Right lobe of liver (tissue), 6 donors: ENCODE results near the gene TOMM20. TPM values are rescaled to one million over a fixed set of nuclear protein-coding genes. Genes with fewer than 3 reads are reported as not detected.
"Not testable (repeated sequence)": the region's sequence is repeated elsewhere in the genome, so short reads cannot be mapped to it uniquely, and the experiment has no call there.

ENCODE experiments used
- ATAC-seq, 4 donors: fragments of 200-7000 bp; cut with Tn5 transposase; one replicate each; pipeline ENCODE4 v1.9.1; 2020; ENCODE audit warnings: mild to moderate bottlenecking in 4 of 4, moderate library complexity in 4 of 4
- DNase-seq, 3 donors: peaks; one replicate each; pipeline ENCODE4 v3.0.0-alpha.2; 2020
- H3K27ac ChIP-seq, 3 donors: fragments of 200-600 bp; one replicate each; pipeline ENCODE4 v1.8.0; 2022
- H3K27me3 ChIP-seq, 2 donors: fragments of 200-600 bp; one replicate each; pipeline ENCODE4 v1.8.0; 2022
- H3K36me3 ChIP-seq, 4 donors: fragments of 200-600 bp; sonication (generic) in 1 of 4; one replicate each; pipeline versions ENCODE4 v1.5.1 to v1.8.0; 2017 to 2022; ENCODE audit warnings: control low read depth in 1 of 4
- H3K4me1 ChIP-seq, 4 donors: fragments of 200-600 bp; sonication (generic) in 1 of 4; one replicate each; pipeline versions ENCODE4 v1.5.1 to v1.8.0; 2017 to 2022; ENCODE audit warnings: control low read depth in 1 of 4
- H3K4me3 ChIP-seq, 3 donors: fragments of 200-600 bp; one replicate each; pipeline ENCODE4 v1.8.0; 2022
- H3K9me3 ChIP-seq, 4 donors: fragments of 200-600 bp; sonication (generic) in 1 of 4; one replicate each; pipeline versions ENCODE4 v1.5.1 to v1.8.0; 2017 to 2022; ENCODE audit warnings: control low read depth in 1 of 4
- POLR2A ChIP-seq: fragments of 450-650 bp; IDR thresholded peaks from one replicate; pipeline ENCODE4 v1.6.1; 2017; ENCODE audit warnings: antibody characterized with exemption, mild to moderate bottlenecking
- WGBS: methylation state at CpG from one replicate; pipeline ENCODE4 v1.1.6; 2018; ENCODE audit warnings: low coverage, low lambda C conversion rate; ENCODE audit not compliant: insufficient coverage; ENCODE audit errors: missing lambda C conversion rate; 5-methylcytosine and 5-hydroxymethylcytosine counted together
- intact Hi-C, 2 donors: fragments of 100-400 bp; cut with DNase I; formaldehyde crosslinking; loops; one replicate each; pipeline versions ENCODE4 v1.11.2 to v1.14.1; 2022
- total RNA-seq, 6 experiments: library from RNA; depleted of rRNA in 2 of 6; stranded (reverse); fragments of >200 nt in 2 of 6; fragmentation: NEBNext Ultra II Directional in 3 of 6; extraction: Animal tissue kit (Norgen Biotek cat#: 25700) in 3 of 6; gene quantifications; one replicate each; pipeline versions ENCODE4 v1.1.0 to v1.2.4, GENCODE V29; 2016 to 2023
- TF ChIP-seq, protein P1 (sequence below), 4 donors: fragments of 200-600 bp in 3 of 4; fragments of 450-650 bp in 1 of 4; IDR thresholded peaks; one replicate each; pipeline versions ENCODE4 v1.5.1 to v1.8.0; 2016 to 2022; ENCODE audit warnings: antibody characterized with exemption in 4 of 4, mild to moderate bottlenecking in 2 of 4
- donor health status: DM: no; HTN: yes; CAD: no.
- donor health status: DM: no; HTN: no; CAD: no.
- donor health status: DM: no; HTN: no; CAD: no.
- donor health status: DM: no; HTN: yes; CAD: no.
- donor health status: DM: no; HTN: yes; CAD: no.

Gene TOMM20
- total RNA-seq, 6 experiments from 2014 or later, result 33.0 to 59.2 (median 42.7) TPM

DNA sequence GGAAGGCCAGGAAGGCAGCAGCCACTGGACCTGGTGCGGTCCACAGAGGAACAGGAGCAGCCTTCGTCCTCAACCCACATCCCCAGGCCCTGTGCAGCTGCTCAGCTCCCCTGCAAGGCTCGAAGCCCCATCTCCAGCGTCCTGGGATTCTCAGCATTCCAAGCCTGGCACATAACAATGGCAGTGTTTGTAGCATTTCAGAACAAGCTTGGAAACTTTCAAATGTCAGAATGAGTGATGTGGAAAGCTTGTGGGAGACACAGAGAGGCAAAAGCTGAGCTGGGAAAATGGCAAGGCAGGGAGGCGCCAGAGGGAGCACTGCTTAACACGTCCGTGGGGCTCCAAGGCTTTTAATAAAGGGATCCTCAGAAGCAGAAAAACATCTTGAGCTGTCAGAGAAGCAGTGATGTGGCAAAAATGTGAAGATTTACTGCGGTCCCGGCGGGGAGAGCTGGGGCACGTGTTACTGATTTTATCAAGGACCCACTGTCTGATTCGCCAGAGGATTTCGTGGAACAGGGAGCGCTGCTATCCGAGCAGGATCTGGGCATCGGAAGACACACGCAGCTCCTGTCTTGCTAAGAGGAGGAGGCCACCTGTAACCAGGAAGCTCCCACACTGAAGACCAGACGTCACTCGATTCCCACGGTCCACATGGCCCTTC, 38.1 kb downstream of the TOMM20 start:
- Histone ChIP-seq H3K27ac (no peak overlapping the region), H3K9me3 (no peaks in the 10 kb centered on the region), H3K4me1 (peaks cover 0 to 7% (median 3%) of the 10 kb centered on the region in 4 donors), H3K36me3 (no peaks in the 10 kb centered on the region), H3K4me3 (no peak overlapping the region), H3K27me3 (no peaks in the 10 kb centered on the region)
- no peak for ATAC-seq
- TF ChIP-seq, protein P1, sequence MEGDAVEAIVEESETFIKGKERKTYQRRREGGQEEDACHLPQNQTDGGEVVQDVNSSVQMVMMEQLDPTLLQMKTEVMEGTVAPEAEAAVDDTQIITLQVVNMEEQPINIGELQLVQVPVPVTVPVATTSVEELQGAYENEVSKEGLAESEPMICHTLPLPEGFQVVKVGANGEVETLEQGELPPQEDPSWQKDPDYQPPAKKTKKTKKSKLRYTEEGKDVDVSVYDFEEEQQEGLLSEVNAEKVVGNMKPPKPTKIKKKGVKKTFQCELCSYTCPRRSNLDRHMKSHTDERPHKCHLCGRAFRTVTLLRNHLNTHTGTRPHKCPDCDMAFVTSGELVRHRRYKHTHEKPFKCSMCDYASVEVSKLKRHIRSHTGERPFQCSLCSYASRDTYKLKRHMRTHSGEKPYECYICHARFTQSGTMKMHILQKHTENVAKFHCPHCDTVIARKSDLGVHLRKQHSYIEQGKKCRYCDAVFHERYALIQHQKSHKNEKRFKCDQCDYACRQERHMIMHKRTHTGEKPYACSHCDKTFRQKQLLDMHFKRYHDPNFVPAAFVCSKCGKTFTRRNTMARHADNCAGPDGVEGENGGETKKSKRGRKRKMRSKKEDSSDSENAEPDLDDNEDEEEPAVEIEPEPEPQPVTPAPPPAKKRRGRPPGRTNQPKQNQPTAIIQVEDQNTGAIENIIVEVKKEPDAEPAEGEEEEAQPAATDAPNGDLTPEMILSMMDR (IDR thresholded peaks at IDR 0.05), result no peak
- DNase-seq, result no peak
- WGBS, result 73% methylated on average over 7 of the region's 20 CpGs
- intact Hi-C loops, result loop anchor here in 1 of 2 donors (5.0 kb wide), 1 partner anchor 603 kb away; no protein-coding TSS in a partner anchor

DNA sequence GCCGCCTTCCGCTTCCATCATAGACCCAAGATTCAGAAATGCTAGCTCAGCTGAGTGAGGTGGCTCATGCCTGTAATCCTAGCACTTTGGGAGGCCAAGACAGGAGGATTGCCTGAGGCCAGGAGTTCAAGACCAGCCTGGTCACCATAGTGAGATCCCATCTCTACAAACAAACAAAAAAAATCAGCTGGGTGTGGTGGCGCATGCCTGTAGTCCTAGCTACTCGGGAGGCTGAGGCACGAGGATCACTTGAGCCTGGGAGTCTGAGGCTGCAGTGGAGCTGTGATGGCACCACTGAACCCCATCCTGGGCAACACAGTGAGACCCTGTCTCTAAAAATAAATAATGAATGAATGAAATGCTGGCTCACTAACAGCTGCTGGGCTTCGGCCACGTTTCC, 39.7 kb downstream of the TOMM20 start:
- Histone ChIP-seq H3K36me3 (no peaks in the 10 kb centered on the region), H3K27me3 (no peaks in the 10 kb centered on the region), H3K4me1 (peaks cover 0 to 12% (median 5%) of the 10 kb centered on the region in 4 donors), H3K27ac (no peak overlapping the region), H3K4me3 (no peak overlapping the region), H3K9me3 (no peaks in the 10 kb centered on the region)
- TF ChIP-seq POLR2A, result no peak
- TF ChIP-seq, protein P1 (IDR thresholded peaks at IDR 0.05), result no peak
- WGBS, result 78% methylated on average over 2 of the region's 7 CpGs
- no peak for DNase-seq
- intact Hi-C loops, result loop anchor here in 1 of 2 donors (5.0 kb wide), 1 partner anchor 592 kb away; no protein-coding TSS in a partner anchor
- no peak for ATAC-seq

DNA sequence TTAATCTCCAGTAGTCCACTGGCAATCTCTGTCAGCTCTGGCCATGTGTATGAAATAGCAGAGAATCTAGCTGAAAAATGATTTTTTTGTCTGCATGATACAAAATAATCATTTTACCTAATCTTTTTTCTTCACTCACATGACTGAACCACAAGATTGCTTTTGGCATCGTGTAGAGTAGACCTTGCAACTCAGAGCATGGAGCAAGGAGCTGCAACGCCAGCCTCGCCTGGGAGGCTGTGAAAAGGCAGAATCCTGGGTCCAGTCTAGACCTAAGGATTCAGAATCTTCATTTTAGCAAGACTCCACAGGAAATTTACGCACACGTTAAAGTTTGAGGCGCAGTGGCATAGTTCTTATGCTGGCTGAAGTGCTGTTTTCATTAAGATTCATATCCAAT, 40.2 kb downstream of the TOMM20 start:
- DNase-seq, result no peak
- no peak for ATAC-seq
- no peak for TF ChIP-seq POLR2A
- TF ChIP-seq, protein P1 (IDR thresholded peaks at IDR 0.05), result no peak

DNA sequence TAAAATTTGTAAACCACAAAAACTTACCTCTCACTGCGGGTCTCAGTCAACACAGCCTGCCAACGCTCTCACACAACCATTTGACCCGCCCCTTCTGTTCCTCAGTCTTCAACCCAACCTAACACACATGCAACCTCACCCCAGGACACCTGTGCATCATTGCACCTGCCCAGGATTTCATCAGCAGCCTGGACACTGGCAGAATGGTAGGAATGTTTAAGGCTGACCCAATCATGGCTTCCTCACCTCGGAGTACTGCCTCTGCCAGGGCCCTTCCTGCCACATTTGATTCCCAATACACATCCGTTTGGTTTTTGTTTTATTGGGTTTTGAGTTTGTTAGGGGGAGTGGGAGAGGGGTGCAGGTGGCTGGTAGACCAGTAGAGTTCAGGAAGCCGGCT, 40.7 kb downstream of the TOMM20 start:
- Histone ChIP-seq H3K27me3 (no peaks in the 10 kb centered on the region), H3K36me3 (no peaks in the 10 kb centered on the region), H3K4me1 (peaks cover 0 to 15% (median 10%) of the 10 kb centered on the region in 4 donors), H3K9me3 (no peaks in the 10 kb centered on the region), H3K27ac (no peak overlapping the region), H3K4me3 (no peak overlapping the region)
- TF ChIP-seq POLR2A, result no peak
- TF ChIP-seq, protein P1 (IDR thresholded peaks at IDR 0.05), result no peak
- no peak for ATAC-seq
- intact Hi-C loops, result loop anchor here in 1 of 2 donors (5.0 kb wide), 1 partner anchor 591 kb away; no protein-coding TSS in a partner anchor
- WGBS, result 84% methylated on average over 3 of the region's 6 CpGs
- no peak for DNase-seq

More for the DNA sequence above, 40.2 kb downstream of the TOMM20 start:
- 89% methylated on average over 6 of the region's 6 CpGs for WGBS
- Histone ChIP-seq H3K9me3 (no peaks in the 10 kb centered on the region), H3K27me3 (no peaks in the 10 kb centered on the region), H3K27ac (no peak overlapping the region), H3K4me3 (no peak overlapping the region), H3K36me3 (no peaks in the 10 kb centered on the region), H3K4me1 (peaks cover 0 to 12% (median 6%) of the 10 kb centered on the region in 4 donors)
- intact Hi-C loops, result loop anchor here in 1 of 2 donors (5.0 kb wide), 1 partner anchor 591 kb away; no protein-coding TSS in a partner anchor

DNA sequence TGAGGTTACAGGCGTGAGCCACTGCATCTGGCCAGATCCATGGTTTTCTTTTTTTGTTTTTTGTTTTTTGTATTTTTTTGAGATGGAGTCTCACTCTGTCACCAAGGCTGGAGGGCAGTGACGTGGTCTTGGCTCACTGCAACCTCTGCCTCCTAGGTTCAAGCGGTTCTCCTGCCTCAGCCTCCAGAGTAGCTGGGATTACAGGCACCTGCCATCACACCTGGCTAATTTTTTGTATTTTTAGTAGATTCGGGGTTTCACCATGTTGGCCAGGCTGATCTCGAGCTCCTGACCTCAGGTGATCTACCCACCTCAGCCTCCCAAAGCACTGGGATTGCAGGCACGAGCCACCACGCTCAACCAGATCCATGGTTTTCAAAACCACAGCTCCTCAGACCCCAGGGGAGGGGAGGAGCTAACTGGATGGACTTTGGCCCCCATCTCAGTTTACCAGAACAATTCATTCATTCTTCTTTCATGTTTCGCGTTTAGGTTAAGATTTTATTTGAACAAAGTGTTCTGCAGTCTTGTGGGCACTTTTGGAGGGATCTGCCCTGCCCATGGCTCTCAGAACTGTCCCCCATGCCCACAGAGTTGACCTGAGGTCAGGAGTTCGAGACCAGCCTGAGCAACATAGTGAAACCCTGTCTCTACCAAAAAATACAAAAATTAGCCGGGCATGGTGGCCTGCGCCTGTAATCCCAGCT, 43.1 kb downstream of the TOMM20 start:
- intact Hi-C loops, result loop anchor here in 1 of 2 donors (5.0 kb wide), 1 partner anchor 588 kb away; no protein-coding TSS in a partner anchor
- not testable (repeated sequence) for H3K27ac ChIP-seq, H3K36me3 ChIP-seq, DNase-seq, H3K27me3 ChIP-seq, ATAC-seq, H3K9me3 ChIP-seq, H3K4me3 ChIP-seq
- H3K4me1 ChIP-seq, result peaks cover 0 to 20% (median 13%) of the 10 kb centered on the region in 4 donors
- 88% methylated on average over 10 of the region's 12 CpGs for WGBS

DNA sequence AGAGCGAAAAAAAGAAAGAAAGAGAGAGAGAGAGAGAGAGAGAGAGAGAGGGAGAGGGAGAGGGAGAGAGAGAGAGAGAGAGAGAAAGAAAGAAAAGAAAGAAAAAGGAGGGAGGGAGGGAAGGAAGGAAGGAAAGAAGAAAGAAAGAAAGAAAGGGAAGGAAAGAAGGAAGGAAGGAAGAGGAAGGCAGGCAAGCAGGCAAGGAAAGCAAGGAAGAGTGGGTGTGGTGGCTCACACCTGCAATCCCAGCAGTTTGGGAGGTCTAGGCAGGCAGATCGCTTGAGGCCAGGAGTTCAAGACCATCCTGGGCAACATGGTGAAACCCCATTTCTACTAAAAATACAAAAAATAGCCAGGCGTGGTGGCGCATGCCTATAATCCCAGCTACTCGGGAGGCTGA, 47.8 kb downstream of the TOMM20 start:
- intact Hi-C loops, ATAC-seq, H3K4me3 ChIP-seq, H3K9me3 ChIP-seq, H3K27ac ChIP-seq, H3K27me3 ChIP-seq, H3K36me3 ChIP-seq, DNase-seq: not testable (repeated sequence)
- WGBS, result 100% methylated on average over 3 of the region's 5 CpGs
- peaks cover 0 to 60% (median 35%) of the 10 kb centered on the region in 4 donors for H3K4me1 ChIP-seq

DNA sequence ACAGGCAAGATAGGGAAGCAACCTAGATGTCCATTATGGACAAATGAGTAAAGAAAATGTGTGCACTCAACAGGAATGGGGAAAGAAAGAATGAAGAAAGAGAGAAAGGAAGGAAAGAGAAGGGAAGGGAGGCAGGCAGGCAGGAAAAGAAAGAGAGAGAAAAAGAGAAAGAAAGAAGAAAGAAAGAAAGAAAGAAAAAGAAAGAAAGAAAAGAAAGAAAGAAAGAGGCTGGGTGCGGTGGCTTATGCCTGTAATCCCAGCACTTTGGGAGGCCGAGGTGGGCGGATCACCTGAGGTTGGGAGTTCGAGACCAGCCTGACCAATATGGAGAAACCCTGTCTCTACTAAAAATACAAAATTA, 48.4 kb downstream of the TOMM20 start:
- H3K27me3 ChIP-seq, H3K4me3 ChIP-seq, H3K36me3 ChIP-seq, H3K9me3 ChIP-seq, DNase-seq, ATAC-seq, intact Hi-C loops: not testable (repeated sequence)
- peak overlapping the region; percentile 56 to 97 (median 72) for H3K27ac ChIP-seq
- 100% methylated on average over 3 of the region's 4 CpGs for WGBS
- H3K4me1 ChIP-seq, result peaks cover 0 to 65% (median 38%) of the 10 kb centered on the region in 4 donors
